GM21381 (cell line): ENCODE results near the gene UTS2R.

Experiments used
- ATAC-seq: cut with Tn5 transposase; IDR thresholded peaks from one replicate; pipeline ENCODE4 v1.9.1; 2021; ENCODE audit warnings: mild to moderate bottlenecking, moderate library complexity; ENCODE audit not compliant: unreplicated experiment

The UTS2R gene

DNA sequence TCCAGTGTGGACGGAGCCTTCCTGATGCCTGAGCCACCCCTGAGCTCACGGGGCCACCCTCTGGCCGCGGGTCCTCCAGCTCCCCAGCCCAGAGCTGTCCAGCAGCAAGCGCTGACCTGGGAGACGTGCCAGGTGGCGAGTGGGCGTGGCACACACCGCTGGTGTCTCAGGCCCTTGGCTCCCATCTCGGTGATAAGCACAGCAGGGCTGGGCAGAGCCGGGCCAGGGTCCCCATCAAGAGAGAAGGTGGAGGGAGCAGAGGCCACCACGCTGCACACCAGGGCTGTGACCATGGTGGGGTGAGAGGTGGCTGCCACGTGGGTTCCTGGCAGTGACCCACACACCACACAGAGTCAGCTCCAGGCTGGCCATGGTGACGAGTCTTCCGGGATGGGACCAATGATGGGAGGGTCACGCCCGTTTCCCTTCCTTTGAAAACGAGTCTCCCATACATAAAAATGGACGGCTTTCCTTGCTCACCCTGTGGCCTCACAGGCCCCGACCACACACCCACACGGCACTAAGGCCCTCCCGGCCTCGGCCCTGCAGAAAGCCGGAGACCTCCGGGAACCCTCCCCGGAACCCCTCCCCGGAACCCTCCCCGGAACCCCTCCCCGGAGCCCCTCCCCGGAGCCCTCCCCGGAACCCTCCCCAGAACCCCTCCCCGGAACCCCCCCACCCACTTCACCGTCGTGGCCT, 16.8 kb downstream of the UTS2R start:
- ATAC-seq: no peak

DNA sequence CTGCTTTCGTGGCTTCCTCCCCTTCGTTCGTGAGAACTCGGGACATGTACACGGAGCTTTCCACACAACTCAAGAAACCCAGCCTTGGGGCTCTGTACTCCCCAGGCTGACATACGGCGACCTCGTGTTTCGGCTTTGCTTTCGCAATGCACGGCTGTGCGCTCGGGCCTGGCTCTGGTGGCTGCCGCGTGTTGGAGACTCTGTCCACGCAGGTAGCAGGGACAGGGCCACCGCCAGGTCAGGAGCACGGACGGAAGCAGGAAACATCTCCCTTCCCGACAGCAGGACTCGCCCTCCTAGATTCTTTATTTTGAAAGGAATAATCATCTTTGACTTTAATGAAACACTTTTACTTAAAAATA, 17.3 kb downstream of the UTS2R start:
- no peak for ATAC-seq

DNA sequence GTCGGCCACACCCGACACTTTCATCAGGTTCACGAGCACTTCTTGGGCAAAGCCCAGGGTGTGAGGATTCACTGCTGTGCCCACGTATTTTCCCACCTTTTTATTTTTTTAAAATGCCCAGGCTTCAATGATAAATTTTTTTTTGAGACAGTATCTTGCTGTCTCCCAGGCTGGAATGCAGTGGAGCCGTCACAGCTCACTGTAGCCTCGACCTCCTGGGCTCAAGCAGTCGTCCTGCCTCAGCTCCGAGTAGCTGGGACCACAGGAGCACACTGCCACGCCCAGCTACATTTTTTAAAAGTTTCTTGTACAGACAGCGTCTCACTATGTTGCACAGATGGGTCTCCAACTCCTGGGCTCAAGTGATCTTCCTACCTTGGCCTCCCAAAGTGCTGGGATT, 17.8 kb downstream of the UTS2R start:
- no peak for ATAC-seq

DNA sequence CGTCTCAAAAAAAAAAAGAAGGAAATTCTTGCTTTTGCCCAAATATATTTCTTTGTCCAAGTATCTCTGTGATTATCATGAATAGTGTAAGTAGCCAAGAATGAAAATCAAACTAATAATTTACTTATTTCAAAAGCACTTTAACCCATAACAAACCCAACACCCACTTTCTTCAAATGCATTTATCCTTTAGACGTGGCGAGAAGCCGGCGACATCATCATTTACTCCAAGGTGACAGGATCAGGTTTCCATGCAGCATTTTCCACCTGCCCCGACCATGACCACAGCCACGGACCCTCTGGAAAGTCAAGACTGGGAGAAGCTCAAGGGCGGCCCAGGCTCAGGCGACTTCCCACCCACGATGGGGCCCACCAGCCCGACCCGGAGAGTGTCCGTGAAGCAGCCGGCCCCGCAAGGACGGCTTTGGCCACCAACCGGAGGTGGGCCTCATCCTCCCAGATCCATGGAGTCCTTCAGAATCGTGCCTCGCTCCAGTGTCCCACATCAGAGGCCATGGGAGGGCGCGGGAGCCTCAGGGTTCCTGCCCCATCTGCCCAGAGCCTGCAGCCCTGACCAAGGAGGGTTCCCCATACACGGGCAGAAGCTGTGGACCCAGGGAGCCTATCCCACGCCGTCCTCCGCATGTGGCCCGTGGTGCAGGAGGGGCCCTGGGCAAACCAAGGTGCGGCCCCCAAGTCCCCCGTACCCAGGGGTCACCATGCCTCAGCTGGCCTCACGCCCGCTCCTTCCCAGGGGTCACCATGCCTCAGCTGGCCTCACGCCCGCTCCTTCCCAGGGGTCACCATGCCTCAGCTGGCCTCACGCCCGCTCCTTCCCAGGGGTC, 18.7 kb downstream of the UTS2R start:
- no peak for ATAC-seq

DNA sequence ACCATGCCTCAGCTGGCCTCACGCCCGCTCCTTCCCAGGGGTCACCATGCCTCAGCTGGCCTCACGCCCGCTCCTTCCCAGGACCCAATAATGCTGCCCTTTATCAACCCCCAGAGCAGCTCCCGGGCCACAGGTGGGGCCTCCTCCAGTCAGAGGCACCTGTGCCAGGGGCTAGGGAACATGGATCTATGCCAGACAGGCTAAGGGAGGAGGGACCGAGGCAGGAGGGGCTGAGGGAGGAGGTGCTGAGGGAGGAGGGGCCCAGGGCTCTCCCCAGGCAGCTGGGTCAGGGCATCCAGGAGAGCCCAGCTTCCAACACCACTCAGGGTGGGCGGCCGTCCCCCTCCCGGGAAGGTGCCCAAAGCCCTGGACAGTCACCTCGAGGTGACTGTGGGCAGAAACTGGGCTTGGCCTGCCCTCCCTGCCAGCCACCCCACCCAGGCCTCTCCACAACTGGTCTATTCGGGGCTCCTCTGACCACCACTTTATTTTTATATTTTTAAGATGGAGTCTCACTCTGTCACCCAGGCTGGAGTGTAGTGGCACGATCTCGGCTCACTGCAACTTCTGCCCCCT, 19.4 kb downstream of the UTS2R start:
- no peak for ATAC-seq

DNA sequence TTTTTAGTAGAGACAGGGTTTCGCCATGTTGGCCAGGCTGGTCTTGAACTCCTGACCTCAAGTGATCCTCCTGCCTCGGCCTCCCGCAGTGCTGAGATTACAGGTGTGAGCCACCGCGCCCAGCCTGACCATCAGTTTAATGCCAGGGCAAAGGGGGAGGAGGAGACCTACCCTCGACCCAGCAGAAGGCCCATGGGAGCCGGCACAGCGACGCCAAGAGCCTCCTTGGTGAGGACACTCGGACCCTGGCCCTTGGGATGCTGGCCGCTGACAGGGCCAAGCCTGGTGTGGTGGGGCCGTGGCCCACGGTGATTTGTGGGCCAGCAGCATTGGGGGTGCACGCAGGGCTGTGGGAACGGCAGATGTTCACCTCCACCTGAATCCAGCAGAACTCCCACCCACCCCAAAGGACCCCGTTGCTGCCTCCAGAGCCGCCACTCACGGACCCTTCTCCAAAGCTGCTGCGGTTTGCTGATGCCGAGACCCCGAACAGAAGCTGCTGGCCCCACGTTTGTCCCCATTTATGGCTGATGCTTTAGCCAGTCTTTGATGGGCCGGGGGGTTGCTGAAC, 20.0 kb downstream of the UTS2R start:
- no peak for ATAC-seq

DNA sequence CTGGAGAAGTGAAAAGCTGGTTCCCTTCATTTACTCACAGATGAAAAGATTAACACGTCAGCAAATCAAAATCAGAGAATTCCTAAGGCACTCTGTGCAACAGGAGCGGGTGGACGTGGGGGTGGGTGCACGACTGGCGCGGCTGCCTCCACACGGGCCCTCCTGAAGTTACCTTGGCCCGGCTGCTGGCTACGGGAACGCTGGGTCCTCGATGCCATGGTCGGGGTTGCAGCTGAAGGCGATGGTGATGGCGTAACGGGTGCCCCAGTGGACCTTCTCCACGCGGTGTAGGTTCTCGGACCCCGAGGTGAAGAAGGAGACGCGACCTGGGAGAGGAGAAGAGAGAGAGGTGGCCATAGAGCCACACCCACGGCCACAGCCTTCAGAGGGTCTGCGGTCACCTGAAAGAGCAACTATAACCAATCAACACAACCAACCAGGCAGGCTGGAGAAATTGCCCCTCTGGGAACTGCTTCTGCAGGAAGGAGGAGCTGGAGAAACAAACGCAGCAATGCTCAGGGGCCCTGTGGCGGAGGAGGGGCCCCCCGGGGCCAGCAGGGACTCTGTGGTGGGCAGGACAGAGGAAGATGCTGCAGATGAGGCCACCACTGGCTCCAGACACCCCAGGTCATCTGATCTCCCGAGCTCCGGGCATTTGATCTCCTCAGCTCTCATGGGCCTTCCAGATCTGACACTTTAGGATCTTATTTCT, 20.8 kb downstream of the UTS2R start:
- ATAC-seq: no peak

DNA sequence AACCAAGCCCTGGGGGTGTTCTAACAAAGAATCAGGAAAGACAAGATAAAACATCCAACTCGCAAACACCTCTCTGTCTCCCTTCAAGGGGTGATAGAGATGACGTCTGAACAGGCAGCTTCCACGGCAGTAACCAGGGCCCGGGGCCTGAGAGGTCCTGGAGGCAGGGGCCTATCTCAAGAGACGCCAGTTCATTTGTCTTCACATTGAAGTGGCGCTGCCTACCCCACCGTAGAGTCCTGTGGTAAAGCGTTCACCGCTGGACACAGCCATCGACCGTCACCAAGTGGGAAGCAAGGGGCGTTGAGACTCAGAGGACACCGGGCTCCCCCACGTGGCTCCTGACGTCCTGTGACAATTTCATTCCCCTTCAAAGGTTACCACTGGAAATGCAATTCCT, 21.4 kb downstream of the UTS2R start:
- ATAC-seq: no peak

DNA sequence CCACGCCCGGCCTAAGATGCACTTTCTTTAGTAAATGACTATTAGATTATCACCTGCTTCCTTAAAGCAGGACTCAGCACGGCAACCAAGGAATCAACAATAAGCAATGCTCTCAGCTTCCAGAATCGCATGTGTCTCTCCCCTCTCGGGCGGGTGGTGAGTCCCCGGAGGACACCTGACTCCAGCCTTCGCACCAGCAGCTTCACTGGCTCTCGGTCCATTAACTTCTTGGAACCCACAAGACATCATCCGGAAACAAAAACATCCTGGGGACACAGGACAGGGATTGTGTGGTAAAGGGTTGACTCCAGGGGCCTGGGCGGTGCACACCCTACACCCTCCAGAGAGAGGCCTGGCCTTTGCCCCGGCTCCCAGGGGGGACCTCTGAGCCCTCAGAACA, 22.7 kb downstream of the UTS2R start:
- ATAC-seq: no peak

DNA sequence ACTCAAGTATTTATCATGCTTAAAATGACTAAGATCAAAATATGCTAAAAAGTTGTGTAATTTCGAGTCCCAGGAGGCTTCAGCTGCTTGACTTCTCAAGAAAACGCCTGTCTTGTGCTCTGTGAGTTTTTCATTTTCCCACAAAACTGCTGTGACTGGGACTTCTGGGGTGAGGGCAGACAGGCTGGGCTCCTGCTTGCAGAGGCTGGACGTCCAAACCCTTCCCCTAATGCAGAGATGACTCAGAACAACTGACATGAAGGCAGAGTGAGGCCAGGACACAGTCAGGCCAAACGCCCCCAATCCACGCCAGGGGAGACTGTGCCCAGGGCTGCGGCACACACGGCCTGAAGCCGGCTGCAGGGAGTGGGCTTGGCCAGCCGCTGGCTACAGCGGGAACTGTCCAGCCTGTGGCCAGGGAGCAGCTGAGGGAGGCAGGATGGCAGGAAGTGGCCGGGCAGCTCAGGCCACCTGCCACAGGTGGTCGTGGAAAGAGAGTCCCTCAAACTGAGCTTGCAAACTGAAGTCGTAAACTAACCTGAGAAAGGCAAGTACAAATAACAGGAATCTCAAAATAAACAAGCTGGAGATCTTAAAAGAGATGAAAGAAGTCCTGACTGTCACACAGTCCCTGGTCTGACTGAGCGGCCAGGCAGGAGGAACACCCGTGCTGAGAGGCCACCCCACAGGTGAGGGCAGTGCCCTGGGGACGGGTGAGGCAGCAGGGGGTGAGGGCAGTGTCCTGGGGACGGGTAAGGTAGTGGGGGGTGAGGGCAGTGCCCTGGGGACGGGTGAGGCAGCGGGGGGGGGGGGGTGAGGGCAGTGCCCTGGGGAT, 25.3 kb downstream of the UTS2R start:
- ATAC-seq: no peak

DNA sequence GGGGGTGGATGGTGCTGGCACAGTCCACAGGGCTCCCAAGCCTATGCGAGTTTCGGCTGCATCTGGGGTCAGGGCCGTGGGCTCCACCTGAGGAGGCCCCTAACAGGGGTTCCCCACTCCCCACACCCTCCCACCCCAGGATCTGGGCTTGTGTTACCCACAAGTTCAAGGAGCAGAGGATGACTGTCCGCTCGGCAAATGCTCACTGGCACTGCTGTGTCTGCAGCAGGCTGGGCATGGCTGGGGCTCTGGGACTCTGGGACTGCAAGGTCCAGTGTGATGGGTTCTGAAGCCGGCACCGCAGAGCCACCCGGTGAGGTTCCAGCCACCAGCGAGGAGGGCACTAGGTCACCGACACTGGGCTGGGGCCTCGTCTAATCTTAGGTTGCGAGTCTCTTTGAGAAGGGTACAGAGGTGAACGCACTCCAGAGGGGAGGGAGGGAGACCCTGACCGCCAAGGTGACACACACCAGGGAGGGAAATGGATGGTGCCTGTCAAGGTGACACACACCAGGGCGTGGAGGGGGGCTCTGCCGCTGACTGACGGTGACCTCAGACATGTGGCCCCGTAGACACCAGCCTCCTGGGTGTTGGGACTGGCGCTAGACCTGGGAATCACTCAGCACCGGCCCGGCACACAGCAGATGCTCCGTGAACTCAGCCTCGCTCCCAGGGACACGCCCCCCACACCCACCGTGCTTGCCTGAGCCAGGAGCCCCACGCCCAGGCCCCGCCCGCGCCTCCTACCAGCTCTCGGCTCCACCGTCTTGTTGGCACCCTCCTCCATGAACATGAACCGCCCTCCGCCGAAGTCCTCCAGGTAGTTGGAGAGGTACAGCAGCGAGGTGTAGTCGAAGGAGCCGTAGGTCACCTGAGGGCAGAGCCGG, 26.1 kb downstream of the UTS2R start:
- no peak for ATAC-seq

DNA sequence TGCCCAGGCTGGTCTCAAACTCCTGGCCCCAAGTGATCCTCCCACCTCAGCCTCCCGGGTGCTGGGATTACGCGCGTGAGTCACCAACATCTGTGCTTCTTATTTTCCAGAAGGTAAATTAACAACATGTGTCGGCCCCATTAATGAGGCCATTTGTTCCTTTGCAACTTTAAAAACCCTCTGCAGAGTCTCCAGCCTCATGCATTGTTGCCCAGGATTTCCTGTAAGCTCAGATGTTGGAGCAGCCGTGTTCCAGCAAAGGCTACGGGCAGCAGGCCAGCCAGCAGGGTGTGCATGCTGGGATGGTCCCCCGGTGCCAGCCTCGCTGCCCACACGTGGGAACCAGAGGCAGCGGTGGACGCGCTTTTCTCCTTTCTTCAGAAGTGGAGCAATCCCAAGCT, 27.5 kb downstream of the UTS2R start:
- no peak for ATAC-seq

DNA sequence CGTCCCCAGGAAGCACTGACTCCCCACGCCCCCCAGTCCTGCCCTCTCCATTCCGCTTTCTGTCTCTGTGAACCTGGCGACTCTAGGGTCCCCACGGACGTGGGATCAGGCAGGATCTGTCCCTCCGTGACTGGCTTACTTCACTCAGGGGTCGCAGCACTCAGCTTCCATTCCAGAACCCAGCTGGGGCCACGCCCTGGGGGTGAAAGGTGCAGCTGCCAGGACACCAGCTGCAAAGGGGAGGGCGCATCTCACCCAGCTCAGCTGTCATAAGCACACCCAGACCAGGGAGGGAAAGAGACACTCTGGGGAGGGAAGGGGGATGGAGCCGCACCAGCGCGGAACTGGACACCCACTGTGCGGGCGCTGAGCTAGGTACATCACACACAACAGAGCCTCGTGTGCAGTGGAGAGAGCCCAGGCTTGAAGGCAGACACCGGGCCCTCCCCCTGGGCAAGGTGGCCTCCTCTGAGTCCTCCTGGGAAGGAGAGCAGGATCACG, 28.1 kb downstream of the UTS2R start:
- ATAC-seq: no peak

DNA sequence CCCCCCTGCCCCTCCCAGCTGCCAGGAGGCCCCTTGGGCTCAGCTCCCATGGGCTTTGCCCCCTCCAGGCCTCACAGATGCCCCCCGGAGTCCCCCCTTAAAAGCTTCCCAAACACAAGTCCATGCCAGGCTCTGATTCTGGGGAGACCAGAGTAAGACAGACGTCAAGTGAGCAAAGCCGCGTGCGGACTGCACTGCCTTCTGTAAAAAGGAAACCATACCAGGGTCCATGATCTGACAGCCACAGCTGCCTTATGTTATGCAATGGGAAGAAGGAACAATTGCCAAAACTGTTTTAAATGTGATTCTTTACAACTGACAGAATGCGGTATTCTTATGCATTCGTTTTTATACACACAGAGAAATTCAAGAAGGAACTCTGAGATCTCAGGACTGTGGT, 28.6 kb downstream of the UTS2R start:
- ATAC-seq: no peak

DNA sequence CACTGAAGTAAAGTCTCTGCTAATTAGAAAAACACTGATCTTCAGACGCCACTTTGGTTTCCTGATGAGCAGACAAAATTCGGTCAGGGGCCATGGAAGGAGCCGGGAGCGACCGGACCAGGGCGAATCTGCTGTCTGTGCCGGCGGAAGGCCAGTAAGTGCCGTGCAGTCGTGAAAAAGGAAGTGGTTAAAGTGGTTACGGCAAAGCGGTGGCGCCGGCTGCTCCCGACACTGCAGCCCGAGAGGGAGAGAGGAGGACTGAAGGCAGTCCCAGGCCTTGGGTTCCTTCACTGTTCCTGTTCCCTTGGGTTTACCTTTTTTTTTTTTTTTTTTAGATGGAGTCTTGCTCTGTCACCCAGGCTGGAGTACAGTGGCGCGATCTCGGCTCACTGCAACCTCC, 29.3 kb downstream of the UTS2R start:
- no peak for ATAC-seq

DNA sequence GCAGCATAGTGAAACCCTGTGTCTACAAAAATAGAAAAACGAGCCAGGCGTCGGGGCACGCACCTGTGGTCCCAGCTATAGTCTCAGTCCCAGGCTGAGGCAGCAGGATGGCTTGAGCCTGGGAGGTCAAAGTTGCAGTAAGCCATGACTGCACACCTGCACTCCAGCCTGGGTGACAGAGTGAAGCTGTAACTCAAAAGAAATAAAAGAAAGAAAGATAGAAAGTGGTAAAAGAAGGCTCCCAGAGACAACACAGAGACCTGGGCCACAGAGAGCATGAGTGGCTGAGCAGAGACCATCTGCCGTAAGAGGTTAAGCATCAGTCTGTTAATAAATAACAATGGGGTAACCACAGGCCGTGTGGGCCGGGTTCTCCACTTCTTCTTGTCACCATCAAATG, 31.3 kb downstream of the UTS2R start:
- ATAC-seq: peak; percentile 73

DNA sequence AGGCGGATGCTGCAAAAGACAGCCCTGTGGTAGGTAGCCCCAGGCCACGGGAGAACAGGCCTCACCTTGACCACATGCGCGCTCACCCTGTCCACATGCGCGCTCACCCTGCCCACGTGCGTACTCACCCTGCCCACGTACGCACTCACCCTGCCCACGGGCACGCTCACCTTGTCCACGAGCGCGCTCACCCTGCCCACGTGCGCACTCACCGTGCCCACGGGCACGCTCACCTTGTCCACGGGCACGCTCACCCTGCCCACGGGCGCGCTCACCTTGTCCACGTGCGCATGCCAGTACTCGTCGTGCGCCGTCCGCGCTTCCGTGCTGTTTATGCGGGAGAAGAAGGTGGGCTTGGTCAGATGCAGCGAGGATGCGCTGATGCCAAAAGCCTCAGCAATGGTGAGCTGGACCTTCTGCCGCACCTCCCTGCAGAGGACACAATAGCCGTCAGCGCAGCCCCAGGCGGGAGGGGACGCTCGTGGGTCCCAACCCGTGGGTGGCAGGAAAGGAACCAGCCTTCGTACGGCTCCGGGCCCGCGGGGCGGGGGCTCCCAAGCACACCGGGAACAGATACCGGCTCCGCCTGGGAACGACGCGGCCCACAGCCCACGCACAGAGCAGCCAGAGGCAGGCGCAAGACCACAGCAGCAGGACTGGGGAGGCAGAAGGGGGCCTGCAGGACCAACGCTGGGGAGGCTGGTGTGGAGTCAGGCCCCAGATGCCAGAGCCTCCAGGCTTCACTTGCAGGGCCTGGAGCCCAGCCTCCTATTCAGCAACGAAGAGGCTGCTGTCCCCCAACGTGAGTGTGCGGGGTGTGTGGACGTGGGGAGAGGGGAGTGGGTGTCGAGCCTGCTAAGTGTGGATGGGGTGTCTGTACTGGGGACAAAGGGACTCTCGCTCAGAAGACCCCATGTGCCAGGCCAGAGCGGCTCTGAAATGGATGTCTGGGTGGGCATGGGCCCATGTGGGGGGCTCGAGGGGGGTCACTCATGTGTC, 32.4 kb downstream of the UTS2R start:
- no peak for ATAC-seq

DNA sequence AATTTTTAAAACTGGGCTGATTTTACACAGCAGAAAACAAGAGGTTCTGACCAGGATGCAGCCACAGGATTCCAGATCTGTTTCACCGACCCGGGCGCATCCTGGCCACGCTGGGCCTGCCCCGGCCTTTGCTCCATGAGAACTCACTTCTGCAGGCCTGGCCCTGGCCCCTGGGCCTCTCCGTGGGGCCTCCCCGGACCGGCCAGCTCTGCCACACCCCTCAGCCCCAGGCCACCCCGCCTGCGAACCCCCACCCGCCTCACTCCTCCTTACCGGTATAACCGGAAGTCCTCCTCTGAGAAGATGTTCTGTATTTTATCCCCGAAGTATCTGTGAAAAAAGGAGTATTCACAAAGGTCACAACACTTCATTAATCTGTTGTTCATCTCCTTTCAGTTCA, 33.5 kb downstream of the UTS2R start:
- no peak for ATAC-seq
